HG02870 (cell line): ENCODE results near the gene ANKRD44.
A peak's percentile ranks its signal among the peaks of the same experiment; 100 is the strongest.
"Not testable (repeated sequence)": the region's sequence is repeated elsewhere in the genome, so short reads cannot be mapped to it uniquely, and the experiment has no call there.

Experiments
- ATAC-seq: cut with Tn5 transposase; IDR thresholded peaks from one replicate; pipeline ENCODE4 v1.9.1; 2021; ENCODE audit warnings: mild to moderate bottlenecking, moderate library complexity; ENCODE audit not compliant: unreplicated experiment

Gene ANKRD44

DNA sequence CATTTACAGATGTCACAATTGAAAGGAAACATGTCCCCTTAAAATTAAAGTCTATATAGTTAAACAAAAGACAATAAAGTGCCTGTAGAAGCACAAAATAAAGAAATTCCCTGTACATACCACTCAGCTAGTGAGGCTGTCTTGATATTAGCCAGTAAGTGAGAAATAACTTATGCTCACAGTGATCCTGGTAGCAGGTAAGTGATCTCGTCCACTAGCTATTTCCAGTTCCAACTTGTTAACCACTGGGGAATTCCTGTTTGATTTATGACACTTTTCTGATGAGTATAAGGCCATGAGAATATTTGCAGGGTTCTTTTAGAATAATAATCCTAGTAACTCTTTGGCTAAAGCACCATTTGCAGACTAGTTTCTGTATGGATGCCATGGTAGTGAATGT lies 256.1 kb downstream of the ANKRD44 start:
- ATAC-seq: no peak

GRCh38 chr2:197052356-197052755 lies 258.2 kb downstream of the ANKRD44 start:
- no peak for ATAC-seq

- no peak for ATAC-seq
Measured at GRCh38 chr2:197045115-197045514, 265.5 kb downstream of the ANKRD44 start.

GRCh38 chr2:197042739-197043196 lies 267.8 kb downstream of the ANKRD44 start:
- peak; percentile 80 for ATAC-seq

DNA sequence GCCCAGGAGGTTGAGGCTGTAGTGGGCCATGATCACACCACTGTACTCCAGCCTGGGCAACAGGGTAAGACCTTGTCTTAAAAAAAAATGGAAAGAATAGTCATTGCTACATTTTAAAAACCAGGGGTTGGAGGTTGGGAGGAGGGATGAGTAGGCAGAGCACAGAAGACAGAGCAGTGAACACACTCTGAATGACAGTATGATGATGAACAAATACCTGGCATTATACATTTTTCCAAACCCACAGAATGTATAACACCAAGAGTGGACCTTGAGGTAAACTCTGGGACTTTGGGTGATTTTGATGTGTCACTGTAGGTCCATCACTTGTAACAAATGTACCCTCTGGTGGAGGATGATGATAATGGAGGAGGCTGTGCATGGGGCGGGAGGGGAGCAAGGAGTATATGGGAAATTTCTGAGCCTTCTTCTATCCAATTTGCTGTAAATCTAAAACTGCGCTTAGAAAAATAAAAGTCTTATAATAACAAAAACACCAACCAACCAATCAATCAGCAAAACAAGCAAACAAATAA lies 272.6 kb downstream of the ANKRD44 start:
- no peak for ATAC-seq

- no peak for ATAC-seq
Measured at GRCh38 chr2:197035002-197035401, 275.6 kb downstream of the ANKRD44 start.

DNA sequence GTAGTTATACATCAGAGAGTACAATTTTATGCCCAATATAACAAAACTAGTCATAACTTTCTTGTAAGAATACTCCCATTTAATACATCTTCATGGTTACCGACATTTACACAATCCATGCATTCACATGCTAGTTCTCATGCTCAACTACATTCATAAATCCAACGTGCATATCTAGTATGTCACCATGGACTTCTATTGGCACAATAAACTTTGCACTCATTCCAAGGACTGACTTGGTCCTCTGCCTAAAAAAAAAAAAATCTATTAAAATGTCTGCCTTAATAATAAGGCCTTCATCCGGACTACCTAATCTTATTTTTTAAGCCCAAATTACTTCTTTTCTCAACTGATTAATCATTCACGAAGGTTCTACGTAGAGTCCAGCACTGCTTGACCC lies 276.3 kb downstream of the ANKRD44 start:
- no peak for ATAC-seq

DNA sequence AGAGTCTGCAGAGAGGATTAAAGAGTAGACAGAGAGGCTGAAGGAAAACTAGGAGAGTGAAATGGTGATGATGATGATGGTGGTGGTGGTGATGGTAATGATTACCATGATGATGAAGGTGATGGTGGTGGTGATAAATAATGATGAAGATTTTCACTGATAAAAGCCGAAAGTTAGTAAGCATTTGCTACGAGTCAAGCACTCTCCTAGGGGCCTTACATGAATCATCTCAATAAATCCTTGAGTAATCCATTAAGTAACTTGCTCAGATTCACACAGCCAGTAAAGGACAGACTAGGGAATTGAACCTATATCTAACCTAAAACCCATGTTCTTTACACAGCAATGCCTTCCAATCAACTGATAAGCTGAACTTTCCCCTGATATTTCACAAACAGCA lies 277.4 kb downstream of the ANKRD44 start:
- ATAC-seq: no peak

GRCh38 chr2:197031803-197032202 lies 278.8 kb downstream of the ANKRD44 start:
- ATAC-seq: no peak

GRCh38 chr2:197030090-197030489 lies 280.5 kb downstream of the ANKRD44 start:
- ATAC-seq: no peak

DNA sequence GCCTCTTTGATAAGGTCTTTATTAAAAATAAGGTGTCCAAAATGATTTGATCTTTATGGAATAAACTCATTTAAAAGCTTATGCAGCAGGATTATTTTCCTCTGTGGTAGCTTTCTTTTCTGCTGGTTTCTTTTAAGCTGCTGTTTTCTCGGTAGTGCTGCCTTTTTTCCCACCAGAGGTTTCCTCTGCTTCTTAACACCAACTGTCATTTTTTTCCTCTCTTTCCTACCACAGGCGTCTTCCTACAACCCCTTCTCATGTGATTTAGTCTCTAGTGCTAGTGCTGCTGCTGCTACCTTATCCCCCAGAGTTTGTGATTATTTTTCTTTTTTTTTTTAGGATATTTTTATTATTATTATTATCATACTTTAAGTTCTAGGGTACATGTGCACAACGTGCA lies 281.9 kb downstream of the ANKRD44 start:
- no peak for ATAC-seq

DNA sequence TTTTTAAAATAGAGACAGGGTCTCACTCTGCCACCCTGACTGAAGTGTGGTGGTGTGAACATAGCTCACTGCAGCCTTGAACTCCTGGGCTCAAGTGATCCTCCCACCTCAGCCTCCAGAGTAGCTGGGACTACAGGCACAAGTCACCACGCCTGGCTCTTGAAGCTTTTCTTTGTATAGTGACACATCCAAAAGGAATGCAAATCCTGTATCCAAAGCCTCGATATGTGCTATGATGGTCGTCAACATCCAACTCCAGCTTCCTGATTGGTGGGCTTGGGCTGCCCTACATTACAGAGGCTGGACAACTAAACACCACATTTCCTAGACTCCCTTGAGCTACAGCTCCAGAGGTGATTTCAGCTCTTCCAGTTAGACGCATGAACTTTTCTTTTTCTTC lies 282.4 kb downstream of the ANKRD44 start:
- ATAC-seq: no peak

GRCh38 chr2:197024206-197024605 lies 286.4 kb downstream of the ANKRD44 start:
- no peak for ATAC-seq

- not testable (repeated sequence) for ATAC-seq
Measured at GRCh38 chr2:197020921-197021320, 289.7 kb downstream of the ANKRD44 start.

DNA sequence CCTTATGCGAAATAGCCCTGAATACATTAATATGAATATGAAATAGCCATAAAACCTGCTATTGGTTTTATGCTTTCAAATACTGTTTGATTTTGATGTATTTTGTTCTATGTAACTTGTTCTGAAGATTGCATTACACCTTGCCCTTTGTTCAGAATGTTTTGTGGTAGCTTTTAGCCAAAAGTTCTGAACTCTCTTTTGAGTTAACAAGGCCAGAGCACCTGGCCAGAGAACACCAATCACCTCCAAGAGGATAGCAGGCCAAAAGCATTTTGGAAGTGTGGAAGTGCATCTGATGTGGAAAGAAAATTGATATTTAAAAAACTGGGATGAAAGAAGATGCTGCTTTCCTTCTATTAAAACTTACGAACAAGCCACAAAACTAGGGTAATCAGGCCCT lies 297.5 kb downstream of the ANKRD44 start:
- no peak for ATAC-seq

DNA sequence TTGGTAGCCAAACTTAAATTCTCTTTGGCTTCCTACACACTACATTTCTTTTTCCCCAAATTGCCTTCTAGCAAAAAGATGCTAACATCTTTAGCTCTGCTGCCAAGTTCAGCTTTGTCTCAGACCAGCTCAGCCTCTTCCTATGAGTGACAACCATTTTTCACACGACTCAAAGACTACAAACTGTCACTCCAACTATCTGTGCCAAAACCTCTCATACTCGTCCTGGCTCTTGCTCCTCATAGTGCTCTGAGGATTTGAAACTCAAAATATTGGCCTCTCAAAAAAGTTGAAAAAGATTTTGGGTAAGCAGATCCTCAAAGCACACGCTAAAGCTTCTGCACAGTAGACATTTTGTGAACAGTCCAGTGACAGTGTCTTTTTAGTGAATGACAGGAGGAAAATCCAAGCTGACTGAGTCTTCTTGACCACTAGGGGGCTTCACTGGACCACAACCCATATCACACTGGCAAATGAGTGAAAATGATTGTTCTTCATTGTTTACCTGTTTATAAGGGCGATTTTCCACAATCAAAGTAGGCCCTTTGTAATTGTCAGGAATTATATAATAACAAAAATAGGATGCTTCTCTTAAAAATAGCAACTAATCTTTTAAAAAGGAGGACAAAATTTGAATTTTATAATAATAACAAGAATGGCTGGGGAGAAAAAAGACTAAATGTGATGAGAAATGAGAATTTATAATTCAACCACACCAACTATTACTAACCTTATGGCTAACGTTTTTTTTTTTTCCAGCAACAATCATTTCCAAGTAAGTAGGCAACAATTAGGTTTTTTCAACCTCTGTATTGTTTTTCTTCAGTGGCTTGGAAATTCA lies 298.6 kb downstream of the ANKRD44 start:
- ATAC-seq: peak; percentile 73

GRCh38 chr2:197011021-197011417 lies 299.6 kb downstream of the ANKRD44 start:
- no peak for ATAC-seq

- ATAC-seq: no peak
Measured at GRCh38 chr2:197010200-197011020, 300.2 kb downstream of the ANKRD44 start.

DNA sequence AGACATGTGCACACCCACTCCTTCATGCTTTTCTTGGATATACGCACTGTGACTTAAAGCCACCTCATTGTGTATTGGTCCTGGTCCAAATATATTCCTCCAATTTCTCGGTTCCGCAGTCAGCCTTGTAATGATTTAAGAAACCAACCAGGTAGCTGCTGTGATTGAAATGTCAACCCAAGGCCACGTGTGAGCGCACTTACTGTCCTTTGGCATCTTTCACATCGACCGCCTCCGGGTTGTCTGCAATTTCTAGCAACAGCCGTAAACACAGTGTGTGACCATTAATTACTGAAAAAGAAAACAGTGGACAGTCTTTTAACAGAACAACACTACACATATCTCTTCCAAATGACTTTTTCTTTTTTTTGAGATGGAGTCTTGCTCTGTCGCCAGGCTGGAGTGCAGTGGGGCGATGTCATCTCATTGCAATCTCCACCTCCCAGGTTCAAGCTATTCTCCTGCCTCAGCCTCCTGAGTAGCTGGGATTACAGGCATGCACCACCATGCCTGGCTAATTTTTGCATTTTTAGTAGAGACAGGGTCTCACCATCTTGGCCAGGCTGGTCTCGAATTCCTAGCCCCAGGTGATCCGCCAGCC lies 301.7 kb downstream of the ANKRD44 start:
- ATAC-seq: not testable (repeated sequence)

DNA sequence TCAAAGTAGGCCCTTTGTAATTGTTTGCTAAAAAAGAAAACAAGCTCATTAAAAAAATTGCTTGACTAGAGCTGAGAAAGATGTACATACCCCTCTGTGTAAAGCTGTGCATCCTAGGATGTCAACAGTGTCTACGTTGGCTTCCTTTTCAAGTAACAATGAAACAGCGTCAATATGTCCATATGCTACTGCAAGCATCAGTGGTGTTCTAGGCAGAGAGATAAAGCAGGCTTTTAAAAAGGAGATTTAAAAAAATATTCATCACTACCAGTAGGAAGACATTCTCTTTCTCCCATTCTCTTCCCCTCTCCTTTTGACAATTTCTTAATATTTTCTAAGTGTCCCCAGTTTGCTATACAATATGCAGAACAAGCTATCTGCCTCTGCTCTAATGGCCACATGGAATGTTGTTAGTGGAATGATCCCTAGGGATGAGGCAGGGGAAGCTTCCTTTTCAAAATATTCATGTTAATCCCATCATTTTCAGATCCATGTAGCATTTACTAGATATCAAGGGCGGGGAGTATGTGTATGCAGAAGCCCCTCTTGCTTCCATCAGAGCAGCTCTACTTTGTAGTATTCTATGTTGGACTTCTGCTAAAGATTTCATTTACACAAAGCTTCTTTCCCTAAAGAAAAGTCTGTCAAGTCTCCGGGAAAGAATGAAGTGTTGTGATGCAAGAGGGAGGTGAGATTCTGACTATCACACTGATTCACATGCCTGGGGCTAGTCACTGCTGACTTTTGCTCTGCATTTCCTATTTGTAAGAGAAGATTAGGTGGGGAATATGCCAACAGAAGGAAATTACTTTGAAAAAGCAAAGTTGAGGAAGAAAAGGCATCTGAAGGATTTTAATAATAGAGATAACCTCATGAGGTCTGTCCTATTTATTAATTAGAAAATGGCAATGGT lies 302.6 kb downstream of the ANKRD44 start:
- no peak for ATAC-seq
